H1 (cell line): ENCODE results near the gene LRRK1. TPM values are rescaled to one million over a fixed set of nuclear protein-coding genes. Genes with fewer than 3 reads are reported as not detected.

Experiments
- ASH2L ChIP-seq: fragments of 200-600, 300-600 bp; sonication (generic); IDR thresholded peaks from one replicate; pipeline ENCODE4 v1.7.1; 2017; ENCODE audit warnings: low read length
- POLR2A ChIP-seq, 2 experiments: IDR thresholded peaks; 1 replicate in 1 of 2; 2 replicates in 1 of 2; pipeline ENCODE4 v1.6.1; 2011; ENCODE audit warnings: low read depth in 2 of 2, low read length in 2 of 2, mild to moderate bottlenecking in 2 of 2; ENCODE audit errors: control extremely low read depth in 1 of 2
- RXRA ChIP-seq: IDR thresholded peaks from 2 replicates; pipeline ENCODE4 v1.6.1; 2011; ENCODE audit warnings: low read depth, mild to moderate bottlenecking, low read length, moderate library complexity; ENCODE audit not compliant: insufficient read depth
- SRF ChIP-seq: IDR thresholded peaks from 2 replicates; pipeline ENCODE4 v1.6.1; 2011; ENCODE audit warnings: mild to moderate bottlenecking, low read depth, low read length, moderate library complexity
- polyA plus RNA-seq, 7 experiments: library from polyadenylated mRNA; depleted of rRNA in 3 of 7; stranded (reverse) in 5 of 7; unstranded in 2 of 7; fragments of >200 nt in 5 of 7; fragments of 200-250 nt in 2 of 7; gene quantifications; 1 replicate in 5 of 7; 2 replicates in 1 of 7; 4 replicates in 1 of 7; pipeline versions ENCODE4 v1.2.1 to v1.2.3, GENCODE V29; 2011 to 2013; ENCODE audit warnings: missing spikeins in 2 of 7, mixed read lengths in 2 of 7
- total RNA-seq: library from RNA; stranded (reverse); fragmentation: NEBNext Ultra II Directional; extraction: Animal tissue kit (Norgen Biotek cat#: 25700); gene quantifications from 2 replicates; pipeline ENCODE4 v1.2.1, GENCODE V29; 2021

Gene LRRK1
- total and polyA plus RNA-seq, 2 of the 8 experiments (the other 6 are each of a cell fraction or from before 2014, with no cell fraction given): 1.2 to 3.6 TPM

DNA sequence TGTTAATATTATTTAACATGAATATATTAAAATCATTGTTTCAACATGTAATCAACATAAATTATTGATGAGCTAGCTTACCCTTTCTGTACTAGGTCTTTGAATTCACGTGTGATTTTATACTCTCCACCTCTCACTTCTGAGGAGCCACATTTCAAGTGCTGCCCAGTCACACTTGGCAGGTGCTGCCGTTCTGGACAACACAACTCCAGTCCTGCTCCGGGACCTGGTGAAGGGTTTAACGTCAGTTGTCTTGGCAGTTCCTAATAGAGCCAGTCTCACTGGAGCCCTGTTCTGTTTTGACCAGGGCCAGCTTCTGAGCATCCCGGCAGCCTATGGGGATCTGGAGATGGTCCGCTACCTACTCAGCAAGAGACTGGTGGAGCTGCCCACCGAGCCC lies 64.1 kb downstream of the LRRK1 start (continued):
- TF ChIP-seq POLR2A (IDR thresholded peaks at IDR 0.05; ENCODE audit: control extremely low read depth in 1 of 2, low read depth in 2 of 2, low read length in 2 of 2) (no peak), ASH2L (no peak), RXRA (no peak), SRF (no peak)
